HCT116 (cell line): ENCODE results near the gene PACS2. TPM values are rescaled to one million over a fixed set of nuclear protein-coding genes. Genes with fewer than 3 reads are reported as not detected.

ENCODE experiments used
- ATAC-seq: fragments of 200-7000 bp; cut with Tn5 transposase; 2 replicates; pipeline ENCODE4 v1.9.1; 2020; ENCODE audit warnings: mild to moderate bottlenecking, moderate library complexity
- BruUV-seq: library from RNA; stranded (reverse); fragments of 400-500 nt; replicated peaks from 2 replicates; lab custom pipeline; 2021; lab: Mats Ljungman, UMichigan
- CTCF ChIA-PET: fragments of 300-600 bp; sonication (Branson Sonifier 250); formaldehyde crosslinking; loops from one replicate; lab custom pipeline; 2021; ENCODE audit warnings: antibody characterized with exemption; lab: Charles Lee
- POLR2A ChIA-PET: fragments of 300-600, 350-600 bp; sonication (Branson Sonifier 250); formaldehyde crosslinking; loops from one replicate; lab custom pipeline; 2021; ENCODE audit warnings: antibody characterized with exemption; lab: Charles Lee
- RAD21 ChIA-PET, 2 experiments: fragments of 300-600 bp; sonication (Branson Sonifier 250); formaldehyde crosslinking; loops; one replicate each; lab custom pipeline; 2023; ENCODE audit warnings: low total read pairs in 2 of 2; ENCODE audit not compliant: uncharacterized antibody in 2 of 2, unreplicated experiment in 2 of 2, low non-redundant PET in 1 of 2; lab: Charles Lee
- DNase-seq: peaks from one replicate; pipeline ENCODE4 v3.0.0-alpha.2; 2010; ENCODE audit warnings: low read depth, low spot score
- H2AFZ ChIP-seq: fragments of 200-600 bp; shearing (Covaris generic), sonication (generic); 2 replicates; pipeline ENCODE4 v1.6.1; 2017; ENCODE audit warnings: low read depth, mixed run types, mixed read lengths, antibody characterized with exemption, low read length; ENCODE audit not compliant: poor library complexity, severe bottlenecking
- H3K27ac ChIP-seq: 2 replicates; pipeline ENCODE4 v1.5.1; 2012; ENCODE audit warnings: low read depth, low read length
- H3K27me3 ChIP-seq: fragments of 200-600 bp; sonication (generic); 2 replicates; pipeline ENCODE4 v1.6.1; 2016; ENCODE audit warnings: mixed run types, low read length, mixed read lengths; ENCODE audit not compliant: insufficient read depth
- H3K36me3 ChIP-seq, 2 experiments: fragments of 200-500 bp in 1 of 2; fragments of 200-600 bp in 1 of 2; sonication (Bioruptor generic) in 1 of 2; sonication (generic) in 1 of 2; 2 replicates each; pipeline versions ENCODE4 v1.5.1 to v1.6.1; 2014 to 2016; ENCODE audit warnings: low read length in 2 of 2, inconsistent platforms in 1 of 2, mixed read lengths in 1 of 2, mixed run types in 1 of 2; ENCODE audit not compliant: insufficient read depth in 2 of 2, control insufficient read depth in 1 of 2
- H3K4me1 ChIP-seq, 2 experiments: fragments of 200-600 bp in 1 of 2; sonication (generic) in 1 of 2; 2 replicates each; pipeline versions ENCODE4 v1.5.1 to v1.6.1; 2012 to 2017; ENCODE audit warnings: low read length in 2 of 2, inconsistent platforms in 1 of 2, mild to moderate bottlenecking in 1 of 2, mixed read lengths in 1 of 2, mixed run types in 1 of 2, moderate library complexity in 1 of 2; ENCODE audit not compliant: insufficient read depth in 2 of 2, control insufficient read depth in 1 of 2
- H3K4me2 ChIP-seq: fragments of 200-600 bp; sonication (generic); 2 replicates; pipeline ENCODE4 v1.6.1; 2017; ENCODE audit warnings: mixed run types, low read length, mixed read lengths
- H3K4me3 ChIP-seq, 2 experiments: fragments of 200-600 bp in 1 of 2; sonication (generic) in 1 of 2; replicated peaks in 1 of 2; 2 replicates each; pipeline ENCODE4 v1.5.1; 2011 to 2016; ENCODE audit warnings: low read length in 2 of 2, control low read depth in 1 of 2, low read depth in 1 of 2, mild to moderate bottlenecking in 1 of 2, mixed read lengths in 1 of 2, mixed run types in 1 of 2
- H3K79me2 ChIP-seq: fragments of 200-600 bp; sonication (generic); 2 replicates; pipeline ENCODE4 v1.6.1; 2017; ENCODE audit warnings: mild to moderate bottlenecking, mixed run types, low read length, moderate library complexity, mixed read lengths; ENCODE audit not compliant: insufficient read depth
- H3K9ac ChIP-seq: fragments of 200-600 bp; sonication (generic); 2 replicates; pipeline ENCODE4 v1.6.1; 2016; ENCODE audit warnings: low read length, mixed read lengths
- H3K9me2 ChIP-seq: fragments of 200-600 bp; sonication (generic), shearing (Covaris generic); 2 replicates; pipeline ENCODE4 v1.6.1; 2017; ENCODE audit warnings: mixed run types, mild to moderate bottlenecking, moderate library complexity; ENCODE audit not compliant: insufficient read depth
- H3K9me3 ChIP-seq, 2 experiments: fragments of 200-500 bp in 1 of 2; fragments of 200-600 bp in 1 of 2; sonication (Bioruptor generic) in 1 of 2; sonication (generic) in 1 of 2; 2 replicates each; pipeline ENCODE4 v1.6.1; 2014 to 2017; ENCODE audit warnings: low read length in 2 of 2, mixed read lengths in 2 of 2, inconsistent platforms in 1 of 2, low read depth in 1 of 2, mild to moderate bottlenecking in 1 of 2, mixed run types in 1 of 2, moderate library complexity in 1 of 2; ENCODE audit not compliant: control insufficient read depth in 1 of 2, insufficient read depth in 1 of 2
- H4K20me1 ChIP-seq: fragments of 200-600 bp; sonication (generic), shearing (Covaris generic); 2 replicates; pipeline ENCODE4 v1.6.1; 2017; ENCODE audit warnings: mixed run types, mild to moderate bottlenecking, moderate library complexity; ENCODE audit not compliant: insufficient read depth
- CBX3 ChIP-seq: IDR thresholded peaks from 2 replicates; pipeline ENCODE4 v1.6.1; 2012; ENCODE audit warnings: low read depth
- CEBPB ChIP-seq: IDR thresholded peaks from 2 replicates; pipeline ENCODE4 v1.6.1; 2012; ENCODE audit warnings: low read depth
- CTCF ChIP-seq, 3 experiments: fragments of 200-600 bp in 1 of 3; sonication (generic) in 1 of 3; IDR thresholded peaks in 2 of 3; conservative IDR thresholded peaks in 1 of 3; 2 replicates each; pipeline ENCODE4 v1.5.1; 2012 to 2017; ENCODE audit warnings: low read depth in 2 of 3, low read length in 2 of 3, antibody characterized with exemption in 1 of 3, borderline replicate concordance in 1 of 3, control low read depth in 1 of 3, mild to moderate bottlenecking in 1 of 3, mixed read lengths in 1 of 3, mixed run types in 1 of 3, moderate library complexity in 1 of 3; ENCODE audit not compliant: insufficient read depth in 1 of 3
- EGR1 ChIP-seq: IDR thresholded peaks from 2 replicates; pipeline ENCODE4 v1.6.1; 2012; ENCODE audit warnings: low read depth
- EZH2 ChIP-seq: fragments of 200-600 bp; sonication (generic); IDR thresholded peaks from 2 replicates; pipeline ENCODE4 v1.6.1; 2017; ENCODE audit warnings: antibody characterized with exemption, mixed run types
- EZH2phosphoT487 ChIP-seq: fragments of 200-600 bp; IDR thresholded peaks from 2 replicates; pipeline ENCODE4 v1.6.1; 2018; ENCODE audit warnings: antibody characterized with exemption, borderline replicate concordance
- FOSL1 ChIP-seq: IDR thresholded peaks from 2 replicates; pipeline ENCODE4 v1.6.1; 2012; ENCODE audit warnings: low read depth
- MAX ChIP-seq: IDR thresholded peaks from 2 replicates; pipeline ENCODE4 v1.6.1; 2012
- POLR2AphosphoS5 ChIP-seq: IDR thresholded peaks from 2 replicates; pipeline ENCODE4 v1.6.1; 2011; ENCODE audit warnings: mild to moderate bottlenecking, low read depth, low read length, moderate library complexity
- REST ChIP-seq: IDR thresholded peaks from 2 replicates; pipeline ENCODE4 v1.6.1; 2012; ENCODE audit warnings: low read depth
- SIN3A ChIP-seq: IDR thresholded peaks from 2 replicates; pipeline ENCODE4 v1.6.1; 2012; ENCODE audit warnings: low read depth
- SP1 ChIP-seq: IDR thresholded peaks from 2 replicates; pipeline ENCODE4 v1.6.1; 2012; ENCODE audit warnings: low read depth
- ZNF274 ChIP-seq: fragments of 200-500 bp; sonication (Bioruptor generic); IDR thresholded peaks from 2 replicates; pipeline ENCODE4 v1.6.1; 2014; ENCODE audit warnings: mild to moderate bottlenecking, low read depth, low read length, inconsistent platforms
- intact Hi-C: fragments of 100-400 bp; cut with micrococcal nuclease; formaldehyde crosslinking; loops from 2 replicates; pipeline ENCODE4 v1.10.0; 2022
- total RNA-seq: library from RNA; stranded (reverse); gene quantifications from one replicate; pipeline ENCODE4 v1.2.1, GENCODE V29; 2021; ENCODE audit not compliant: unreplicated experiment

Gene PACS2
- total RNA-seq, 1 experiment from 2014 or later: 75.5 TPM

GRCh38 chr14:105283899-105284298, 30.6 kb upstream of the PACS2 start (continued):
- TF ChIP-seq REST: no peak

- no peak overlapping the region for H3K4me2 ChIP-seq
- CTCF ChIA-PET: no interaction called here
- no peaks in the 10 kb centered on the region for H3K9me3 ChIP-seq
- H3K36me3 ChIP-seq: peaks cover 0 to 3% of the 10 kb centered on the region in 2 experiments; a peak in 1 of 4 replicates
- no peaks in the 10 kb centered on the region for H3K27me3 ChIP-seq
- POLR2A ChIA-PET: no interaction called here
- H3K9ac ChIP-seq: no peak overlapping the region
- H3K4me3 ChIP-seq: no peak overlapping the region
- TF ChIP-seq FOSL1 (no peak), POLR2AphosphoS5 (no peak), SP1 (no peak), ZNF274 (no peak), CTCF (IDR thresholded peaks at IDR 0.05 in 2 of 3, conservative IDR thresholded peaks at IDR 0.05 in 1 of 3; ENCODE audit: borderline replicate concordance in 1 of 3, insufficient read depth in 1 of 3, low read depth in 2 of 3, low read length in 2 of 3) (no peak), EZH2phosphoT487 (no peak), EZH2 (no peak), CEBPB (no peak), EGR1 (no peak), MAX (no peak), SIN3A (no peak), CBX3 (no peak)
- no peaks in the 10 kb centered on the region for H3K9me2 ChIP-seq
- no peaks in the 10 kb centered on the region for H4K20me1 ChIP-seq
- no peaks in the 10 kb centered on the region for H3K4me1 ChIP-seq
- no peak overlapping the region for H3K27ac ChIP-seq
- TSS peak; percentile 54 for BruUV-seq
- intact Hi-C loops: no loop called here
- RAD21 ChIA-PET: no interaction called here
- H3K79me2 ChIP-seq: peaks cover 51% of the 10 kb centered on the region
- DNase-seq (no peak), ATAC-seq (no peak)
- no peak overlapping the region for H2AFZ ChIP-seq
These were observed 29.4 kb upstream of the PACS2 start for GRCh38 chr14:105285174-105285573.
